ENCODE measurements around the gene TMED5. TPM values are rescaled to one million over a fixed set of nuclear protein-coding genes. Genes with fewer than 3 reads are reported as not detected.

The TMED5 gene
- polyA plus RNA-seq, 1 donor from 2014 or later: 31.9 TPM

DNA sequence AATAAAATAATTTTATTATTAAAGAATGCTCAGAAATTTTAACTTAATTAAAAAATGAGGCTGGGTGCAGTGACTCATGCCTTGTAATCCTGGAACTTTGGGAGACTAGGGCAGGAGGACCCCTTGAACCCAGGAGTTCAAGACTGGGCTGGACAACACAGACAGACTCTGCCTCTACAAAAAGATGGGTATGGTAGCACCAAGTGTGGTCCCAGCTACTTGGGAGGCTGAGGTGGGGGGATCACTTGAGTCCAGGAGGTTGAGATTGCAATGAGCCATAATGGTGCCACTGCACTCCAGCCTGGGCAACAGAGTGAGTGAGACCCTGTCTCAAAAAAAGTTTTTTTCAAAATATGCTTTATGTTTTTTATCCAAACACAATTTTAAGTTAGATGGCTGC is 25.3 kb downstream of the TMED5 start:
- Mint-ChIP-seq H3K36me3 (peaks cover 9% of the 10 kb centered on the region), H3K27ac (no peak overlapping the region), H3K9me3 (no peaks in the 10 kb centered on the region), H3K4me1 (peaks cover 0 to 5% (median 2%) of the 10 kb centered on the region in 3 donors), H3K4me3 (no peak overlapping the region), H3K27me3 (no peaks in the 10 kb centered on the region)

DNA sequence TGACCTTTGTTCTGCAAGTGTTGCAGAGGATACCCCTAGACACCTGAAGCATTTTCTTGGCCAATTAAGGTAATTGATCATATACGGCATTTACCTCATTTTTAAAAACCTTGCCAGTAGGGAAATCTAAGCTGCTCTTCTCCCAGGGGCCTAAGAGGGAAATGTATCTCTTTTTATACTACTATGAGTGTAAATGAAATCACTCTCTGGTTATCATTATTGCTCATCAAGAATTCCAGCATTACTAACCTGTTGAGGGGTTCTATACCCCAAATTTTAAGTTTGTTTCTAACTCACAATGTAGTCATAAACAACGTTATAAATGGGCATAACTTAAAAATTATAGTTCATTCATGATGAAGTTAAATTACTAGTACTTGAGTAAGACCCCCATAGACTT is 27.4 kb downstream of the TMED5 start:
- H3K9me3 Mint-ChIP-seq: no peaks in the 10 kb centered on the region
- H3K27me3 Mint-ChIP-seq: no peaks in the 10 kb centered on the region
- no peak overlapping the region for H3K4me3 Mint-ChIP-seq
- no peak overlapping the region for H3K27ac Mint-ChIP-seq
- peaks cover 17% of the 10 kb centered on the region for H3K36me3 Mint-ChIP-seq
- peaks cover 0 to 4% (median 0%) of the 10 kb centered on the region in 3 donors for H3K4me1 Mint-ChIP-seq

DNA sequence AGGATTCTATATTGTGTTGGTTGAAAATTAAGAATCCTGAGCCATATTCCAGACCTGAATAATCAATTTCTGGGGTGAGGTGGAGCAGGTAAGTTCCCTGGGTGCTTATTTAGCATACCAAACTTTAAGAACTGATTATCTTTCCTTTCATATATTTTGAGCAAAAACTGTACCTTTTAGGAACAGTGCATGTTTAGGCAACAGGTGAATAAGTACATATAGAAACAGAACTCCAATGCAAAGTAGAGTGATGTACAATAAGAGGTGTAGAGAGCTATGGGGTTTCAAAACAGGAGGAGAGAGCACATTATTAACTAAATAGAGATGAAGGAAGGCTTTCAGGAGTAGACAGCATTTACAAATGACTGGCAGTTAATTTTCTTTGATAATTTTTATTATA is 28.7 kb downstream of the TMED5 start:
- Mint-ChIP-seq H3K36me3 (peaks cover 21% of the 10 kb centered on the region), H3K27me3 (no peaks in the 10 kb centered on the region), H3K4me1 (peaks cover 0 to 4% (median 0%) of the 10 kb centered on the region in 3 donors), H3K9me3 (no peaks in the 10 kb centered on the region), H3K4me3 (no peak overlapping the region), H3K27ac (no peak overlapping the region)

DNA sequence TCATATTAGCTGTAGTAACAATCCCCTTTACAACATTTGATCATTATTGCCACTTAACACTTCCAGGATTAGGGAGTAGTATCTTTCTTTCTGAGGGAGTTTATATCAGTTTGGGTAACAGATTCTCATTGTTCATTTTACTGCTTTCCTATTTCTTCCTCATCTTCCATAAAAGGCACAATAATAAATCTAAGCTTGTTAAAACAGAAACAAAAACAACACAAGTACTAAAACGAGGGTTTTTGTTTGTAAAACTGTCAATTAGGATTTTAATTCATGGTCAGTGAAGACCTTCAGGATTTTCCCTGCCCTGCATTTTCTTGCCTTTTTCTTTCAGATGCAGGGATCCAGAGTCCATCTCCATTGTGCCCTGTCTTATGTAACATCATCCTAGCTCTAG is 29.5 kb downstream of the TMED5 start:
- H3K4me3 Mint-ChIP-seq: no peak overlapping the region
- H3K27me3 Mint-ChIP-seq: no peaks in the 10 kb centered on the region
- no peaks in the 10 kb centered on the region for H3K9me3 Mint-ChIP-seq
- peaks cover 21% of the 10 kb centered on the region for H3K36me3 Mint-ChIP-seq
- H3K27ac Mint-ChIP-seq: peak overlapping the region in 1 of 3 donors; percentile 25
- peaks cover 0 to 4% (median 0%) of the 10 kb centered on the region in 3 donors for H3K4me1 Mint-ChIP-seq

DNA sequence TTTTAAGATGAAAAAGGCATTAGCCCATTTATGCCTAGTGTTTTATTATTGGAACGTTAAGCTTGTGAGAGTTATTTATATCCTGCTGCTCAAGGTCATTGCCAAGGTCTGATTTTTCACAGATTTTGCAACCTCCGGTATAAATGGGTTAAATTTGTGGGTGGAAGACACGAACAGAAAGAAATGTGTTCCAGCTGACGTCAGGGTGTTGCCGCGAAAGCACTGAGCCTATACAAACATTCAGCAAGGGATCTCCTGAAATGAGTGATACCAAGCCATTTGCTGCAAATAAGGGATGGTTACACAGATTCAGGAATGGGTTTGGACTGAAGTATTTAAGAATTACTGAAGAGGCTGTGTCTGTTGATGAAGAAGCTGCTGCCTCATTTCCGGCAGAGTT is 32.2 kb downstream of the TMED5 start:
- H3K4me1 Mint-ChIP-seq: peaks cover 0 to 4% (median 0%) of the 10 kb centered on the region in 3 donors
- peak overlapping the region in 1 of 3 donors; percentile 9 for H3K27ac Mint-ChIP-seq
- H3K9me3 Mint-ChIP-seq: no peaks in the 10 kb centered on the region
- H3K36me3 Mint-ChIP-seq: peaks cover 21% of the 10 kb centered on the region
- no peaks in the 10 kb centered on the region for H3K27me3 Mint-ChIP-seq
- H3K4me3 Mint-ChIP-seq: no peak overlapping the region

DNA sequence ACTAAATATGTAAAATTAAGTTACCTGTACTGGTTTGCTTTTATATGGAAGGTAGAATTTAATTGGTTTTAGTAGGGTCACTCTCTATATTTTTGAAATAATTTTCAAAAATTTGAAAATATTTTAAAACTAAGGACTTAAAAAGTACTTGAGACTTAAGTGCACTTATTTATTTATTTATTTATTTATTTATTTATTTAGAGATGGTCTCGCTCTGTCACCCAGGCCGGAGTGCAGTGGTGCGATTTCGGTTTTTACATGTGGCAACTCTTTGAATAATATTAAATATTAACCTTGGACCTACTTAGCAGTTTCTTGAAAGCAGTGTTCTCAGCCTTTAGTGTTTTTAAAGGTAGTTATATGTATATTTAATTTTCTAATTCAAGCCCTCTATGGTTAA is 36.4 kb downstream of the TMED5 start:
- Mint-ChIP-seq H3K27ac (no peak overlapping the region), H3K9me3 (no peaks in the 10 kb centered on the region), H3K36me3 (peaks cover 5% of the 10 kb centered on the region), H3K4me3 (no peak overlapping the region), H3K4me1 (peaks cover 2 to 8% (median 2%) of the 10 kb centered on the region in 3 donors), H3K27me3 (no peaks in the 10 kb centered on the region)

DNA sequence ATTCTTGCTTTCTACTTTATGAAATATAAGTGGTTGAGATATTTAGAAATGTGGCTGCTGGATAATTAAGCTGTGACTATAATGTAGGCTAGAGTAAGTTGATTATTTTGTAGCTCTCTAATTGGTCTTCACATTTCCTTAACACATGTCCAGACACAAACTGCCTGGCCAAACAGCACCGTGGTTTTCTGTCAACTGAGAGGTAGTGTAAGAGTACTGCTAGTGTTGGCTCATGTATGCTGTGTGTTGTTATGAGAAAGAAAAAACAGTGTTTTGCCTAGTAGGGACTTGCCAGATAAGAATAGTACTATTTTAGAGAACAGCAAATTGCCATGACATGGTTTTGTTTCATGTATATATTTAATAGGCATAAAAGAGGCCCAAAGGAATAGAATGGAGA is 37.1 kb downstream of the TMED5 start:
- H3K27ac Mint-ChIP-seq: peak overlapping the region in 1 of 3 donors; percentile 43
- H3K36me3 Mint-ChIP-seq: peaks cover 6% of the 10 kb centered on the region
- peaks cover 0 to 8% (median 2%) of the 10 kb centered on the region in 3 donors for H3K4me1 Mint-ChIP-seq
- H3K27me3 Mint-ChIP-seq: no peaks in the 10 kb centered on the region
- H3K9me3 Mint-ChIP-seq: no peaks in the 10 kb centered on the region
- H3K4me3 Mint-ChIP-seq: no peak overlapping the region

DNA sequence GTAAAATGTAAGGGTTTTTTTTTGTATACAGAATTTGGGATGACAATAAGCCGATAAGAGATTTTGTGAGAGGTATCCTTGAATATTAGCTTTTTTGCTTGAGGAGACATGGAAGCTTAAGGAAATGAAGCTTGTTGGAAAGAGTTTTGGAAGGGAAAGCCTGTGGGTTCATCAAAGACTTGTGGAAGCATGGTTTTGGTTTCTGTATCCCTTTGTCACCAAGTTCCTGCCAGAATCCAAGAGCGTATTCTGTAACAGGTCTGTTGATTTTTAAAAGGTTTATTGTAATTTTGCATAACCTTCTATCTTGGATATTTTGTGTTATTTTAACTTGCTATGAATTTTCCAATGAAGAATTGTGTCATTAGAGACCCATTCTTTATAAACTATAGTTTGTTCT is 38.1 kb downstream of the TMED5 start:
- H3K4me3 Mint-ChIP-seq: no peak overlapping the region
- H3K4me1 Mint-ChIP-seq: peaks cover 0 to 8% (median 2%) of the 10 kb centered on the region in 3 donors
- H3K36me3 Mint-ChIP-seq: peaks cover 6% of the 10 kb centered on the region
- H3K27me3 Mint-ChIP-seq: no peaks in the 10 kb centered on the region
- no peaks in the 10 kb centered on the region for H3K9me3 Mint-ChIP-seq
- no peak overlapping the region for H3K27ac Mint-ChIP-seq

DNA sequence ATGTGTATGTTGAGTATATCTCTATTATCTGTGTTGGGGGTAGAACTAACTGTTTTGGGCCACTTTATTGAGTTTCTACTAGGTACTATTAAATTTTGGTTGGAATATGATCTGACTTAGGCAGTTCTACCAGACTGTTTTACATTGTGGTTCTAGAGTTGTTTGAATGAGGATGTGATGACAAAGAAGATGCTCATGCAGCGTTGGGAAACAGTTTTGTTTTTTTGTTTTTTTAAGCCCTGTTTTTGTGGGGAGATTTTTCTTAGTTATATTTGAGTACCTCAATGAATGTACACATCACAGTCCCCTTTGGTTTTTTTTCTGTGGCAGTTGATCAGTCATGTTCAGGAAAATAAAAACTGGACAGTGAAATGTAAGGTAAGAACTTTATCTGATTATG is 40.1 kb downstream of the TMED5 start:
- Mint-ChIP-seq H3K9me3 (no peaks in the 10 kb centered on the region), H3K4me1 (peaks cover 0 to 13% (median 2%) of the 10 kb centered on the region in 3 donors), H3K4me3 (no peak overlapping the region), H3K27me3 (no peaks in the 10 kb centered on the region), H3K27ac (peak overlapping the region in 1 of 3 donors; percentile 74), H3K36me3 (peaks cover 3% of the 10 kb centered on the region)

DNA sequence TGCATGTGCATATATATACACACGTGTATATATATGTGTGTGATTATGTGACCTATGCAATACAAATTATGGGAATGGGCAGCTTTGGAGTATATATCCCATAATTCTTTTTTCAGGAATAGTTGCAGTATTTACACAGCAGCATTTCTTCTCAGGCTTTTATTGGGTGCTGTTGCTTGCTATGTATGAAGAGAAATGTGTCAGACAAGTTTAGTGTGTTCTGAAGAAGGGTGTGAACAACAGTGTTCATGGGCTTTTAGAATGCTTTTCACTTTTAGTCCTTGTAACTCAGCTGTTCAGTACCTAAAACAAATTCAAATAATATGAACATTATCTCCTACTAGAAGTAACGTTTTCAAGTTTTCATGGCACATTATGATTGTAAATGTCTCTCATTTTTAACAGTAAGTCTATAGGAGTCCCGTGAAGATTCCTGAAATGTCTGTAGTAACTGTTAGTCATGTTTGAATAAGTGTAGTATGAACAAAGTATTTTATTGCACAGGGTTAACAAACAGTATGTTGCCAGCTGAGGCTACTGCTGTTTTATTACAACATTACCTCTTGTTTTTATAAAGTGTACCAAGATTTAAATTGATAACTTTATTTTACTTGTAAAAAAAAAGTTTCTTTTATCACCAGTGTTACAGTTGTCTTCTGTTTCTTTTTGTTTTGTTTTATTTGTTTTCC is 42.5 kb downstream of the TMED5 start:
- Mint-ChIP-seq H3K9me3 (no peaks in the 10 kb centered on the region), H3K27me3 (no peaks in the 10 kb centered on the region), H3K27ac (no peak overlapping the region), H3K36me3 (peaks cover 3% of the 10 kb centered on the region), H3K4me1 (peaks cover 2 to 13% (median 2%) of the 10 kb centered on the region in 3 donors), H3K4me3 (no peak overlapping the region)

DNA sequence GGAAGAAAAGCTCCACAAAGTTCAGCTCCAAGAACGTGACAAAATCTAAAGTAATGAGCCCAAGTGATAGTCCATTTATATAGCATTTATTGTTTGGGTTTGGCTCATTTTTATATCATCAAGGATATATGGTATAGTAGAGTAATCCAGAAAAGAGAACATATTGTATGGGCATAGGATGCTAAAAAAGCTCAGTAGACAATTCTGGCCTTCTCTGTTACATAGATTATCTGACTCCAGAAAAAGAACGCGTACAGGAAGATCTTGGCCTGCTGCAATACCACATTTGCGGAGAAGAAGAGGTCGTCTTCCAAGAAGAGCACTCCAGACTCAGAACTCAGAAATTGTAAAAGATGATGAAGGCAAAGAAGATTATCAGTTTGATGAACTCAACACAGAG is 43.8 kb downstream of the TMED5 start:
- H3K4me1 Mint-ChIP-seq: peaks cover 0 to 4% (median 2%) of the 10 kb centered on the region in 3 donors
- no peak overlapping the region for H3K4me3 Mint-ChIP-seq
- H3K27me3 Mint-ChIP-seq: no peaks in the 10 kb centered on the region
- H3K36me3 Mint-ChIP-seq: peaks cover 3% of the 10 kb centered on the region
- H3K27ac Mint-ChIP-seq: peak overlapping the region in 1 of 3 donors; percentile 38
- no peaks in the 10 kb centered on the region for H3K9me3 Mint-ChIP-seq

DNA sequence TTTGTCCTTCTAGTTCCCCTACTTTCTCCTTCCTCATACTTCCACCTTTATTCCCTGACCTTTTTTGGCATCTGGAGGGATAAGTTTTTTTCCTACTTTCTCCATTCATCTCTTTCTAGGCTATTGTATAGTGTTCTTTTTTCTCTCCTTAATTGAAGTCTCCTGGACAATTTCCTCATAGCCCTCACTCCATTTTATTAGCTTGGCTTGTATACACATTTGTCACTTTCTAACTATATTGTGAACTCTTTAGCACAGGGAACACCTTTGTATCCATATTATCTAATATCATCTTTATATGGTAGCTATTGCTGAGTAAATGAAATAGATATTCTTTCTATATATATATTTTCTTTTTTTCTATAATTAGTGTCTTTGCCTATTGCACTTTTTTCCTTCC is 47.6 kb downstream of the TMED5 start:
- Mint-ChIP-seq H3K27ac (no peak overlapping the region), H3K27me3 (no peaks in the 10 kb centered on the region), H3K9me3 (no peaks in the 10 kb centered on the region), H3K4me3 (no peak overlapping the region), H3K36me3 (no peaks in the 10 kb centered on the region), H3K4me1 (peaks cover 0 to 4% (median 2%) of the 10 kb centered on the region in 3 donors)

DNA sequence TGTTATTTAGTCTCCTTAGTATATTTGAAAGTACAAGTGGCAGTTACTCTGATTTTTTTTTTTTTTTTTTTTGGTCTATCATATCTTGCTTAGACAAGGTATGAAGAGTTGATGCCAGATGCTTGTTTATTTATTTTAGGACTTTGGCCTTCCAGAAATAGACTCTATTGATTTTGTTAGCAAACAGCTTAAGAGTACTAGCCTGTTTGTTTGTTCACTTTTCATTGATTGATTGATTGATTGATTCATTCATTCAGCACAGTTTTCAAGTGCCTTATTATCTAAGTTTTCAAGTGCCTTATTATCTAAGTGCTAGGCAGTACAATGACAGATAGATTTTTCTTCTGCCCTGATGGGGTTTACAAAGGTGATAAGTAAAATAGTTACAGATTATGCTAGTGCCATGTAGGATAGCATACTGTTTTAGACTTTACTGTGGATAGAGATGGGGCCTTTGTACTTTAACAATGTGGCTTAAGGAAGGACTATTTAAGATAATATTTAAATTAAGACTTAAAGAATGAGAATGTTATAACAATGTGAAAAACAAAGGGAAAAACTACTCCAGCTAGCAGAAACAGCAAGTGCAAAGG is 50.6 kb downstream of the TMED5 start:
- H3K27ac Mint-ChIP-seq: no peak overlapping the region
- no peaks in the 10 kb centered on the region for H3K36me3 Mint-ChIP-seq
- no peaks in the 10 kb centered on the region for H3K9me3 Mint-ChIP-seq
- no peak overlapping the region for H3K4me3 Mint-ChIP-seq
- no peaks in the 10 kb centered on the region for H3K27me3 Mint-ChIP-seq
- H3K4me1 Mint-ChIP-seq: peaks cover 0 to 2% (median under 1%) of the 10 kb centered on the region in 3 donors

DNA sequence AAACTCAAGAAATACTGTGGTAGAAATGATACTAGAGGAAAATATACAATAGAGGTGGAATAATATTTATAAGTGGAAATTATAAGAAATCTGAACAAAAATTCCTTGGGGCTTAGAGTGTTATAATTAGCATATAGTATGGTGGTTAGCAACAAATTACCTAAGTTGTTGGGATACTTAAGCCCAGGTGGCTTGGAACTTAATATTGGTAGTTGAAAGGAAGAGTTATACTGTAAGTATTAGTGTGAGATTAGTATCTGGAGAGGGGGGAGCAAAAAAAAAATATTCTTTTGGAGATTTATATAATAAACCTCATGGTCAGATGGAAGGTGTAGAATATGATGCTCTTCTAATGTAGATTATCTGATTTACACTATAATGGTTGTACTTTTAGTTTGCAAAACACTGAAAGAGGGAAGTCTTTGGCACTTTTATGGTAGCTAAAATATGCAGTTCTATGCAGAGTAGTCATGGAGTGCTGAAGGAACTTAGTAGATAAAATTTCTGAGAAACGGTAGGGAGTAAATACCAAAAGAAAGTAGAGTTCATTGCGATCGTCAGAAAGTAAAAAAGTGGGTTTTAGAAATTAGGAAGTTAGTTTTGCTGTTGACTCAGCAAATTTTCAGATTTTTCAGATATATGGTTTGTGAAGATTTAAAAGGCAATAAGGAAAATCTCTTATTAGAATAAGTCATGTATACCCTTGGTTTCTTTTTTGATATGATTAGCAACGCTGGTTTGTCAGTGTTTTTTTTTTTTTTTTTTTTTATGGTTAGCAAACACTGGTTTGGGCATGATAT is 55.5 kb downstream of the TMED5 start:
- no peaks in the 10 kb centered on the region for H3K27me3 Mint-ChIP-seq
- peak overlapping the region in 2 of 3 donors; percentile 6 to 24 for H3K27ac Mint-ChIP-seq
- no peaks in the 10 kb centered on the region for H3K9me3 Mint-ChIP-seq
- no peak overlapping the region for H3K4me3 Mint-ChIP-seq
- no peaks in the 10 kb centered on the region for H3K36me3 Mint-ChIP-seq
- H3K4me1 Mint-ChIP-seq: peaks cover 0 to 5% (median 0%) of the 10 kb centered on the region in 3 donors

DNA sequence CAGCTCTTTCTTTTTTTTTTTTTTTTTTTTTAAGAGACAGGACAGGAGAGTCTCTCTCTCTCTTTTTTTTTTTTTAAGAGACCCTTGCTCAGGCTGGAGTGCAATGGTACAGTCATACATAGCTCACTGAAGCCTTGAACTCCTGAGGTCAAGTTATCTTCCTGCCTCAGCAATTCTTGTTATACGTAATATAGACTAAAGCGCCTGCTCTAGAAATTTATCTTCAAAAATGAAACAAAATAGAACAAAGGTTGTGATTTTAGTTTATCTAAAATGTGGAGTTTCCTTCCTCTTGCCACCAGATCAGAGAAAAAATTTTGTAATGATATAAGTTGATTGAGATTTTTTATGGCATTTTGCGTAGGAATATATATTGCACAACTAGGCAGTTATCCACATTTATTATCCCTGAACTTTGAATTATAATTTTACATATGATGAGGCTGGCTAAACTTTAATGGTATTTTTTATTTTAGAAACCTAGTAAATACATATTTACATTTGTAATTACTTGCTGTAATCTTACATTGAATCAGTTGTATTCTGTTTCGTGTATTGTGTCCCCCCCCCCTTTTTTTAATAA is 56.9 kb downstream of the TMED5 start:
- Mint-ChIP-seq H3K9me3 (no peaks in the 10 kb centered on the region), H3K27ac (peak overlapping the region in 1 of 3 donors; percentile 16), H3K4me1 (peaks cover 0 to 5% (median 0%) of the 10 kb centered on the region in 3 donors), H3K27me3 (no peaks in the 10 kb centered on the region), H3K4me3 (no peak overlapping the region), H3K36me3 (no peaks in the 10 kb centered on the region)

Data from IgD-negative memory B cell (primary cell).